Metanephros (tissue), 1 donor: ENCODE measurements around the gene RBMY1J. TPM values are rescaled to one million over a fixed set of nuclear protein-coding genes. Genes with fewer than 3 reads are reported as not detected.

Experiments
- total RNA-seq: library from RNA; depleted of rRNA; stranded (reverse); fragments of >200 nt; gene quantifications from one replicate; pipeline ENCODE4 v1.2.3, GENCODE V29; 2014

RBMY1J gene
- not detected for total RNA-seq

DNA sequence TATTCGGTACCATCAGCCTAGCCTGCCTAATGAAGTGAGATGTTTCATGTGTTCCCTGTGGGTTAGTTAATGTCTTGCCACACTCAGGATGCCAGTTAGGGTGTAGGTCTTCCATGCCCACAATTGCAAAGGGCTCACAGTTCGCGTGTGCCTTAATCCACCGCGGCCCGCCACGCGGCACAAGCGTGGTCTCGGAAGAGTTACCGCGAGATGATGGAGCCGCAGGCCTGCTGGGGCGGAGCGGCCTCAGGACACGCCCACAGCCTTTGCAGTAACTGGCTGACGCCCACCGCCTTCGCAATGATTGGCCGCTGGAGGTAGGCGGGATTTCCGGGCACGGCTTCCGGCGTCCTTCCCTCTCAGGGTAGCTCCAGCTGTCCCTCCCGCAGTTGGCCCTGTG lies at the start of gene RBMY1J:
RBMY1J (plus strand) TSS at position 301 of the 400 bp plus-strand sequence. CDS start 2,038 bp downstream, outside the sequence.

Other genes with a start within 250 kb of the RBMY1J start
- gene RBMY1F, start 220.5 kb upstream of the RBMY1J start, total RNA-seq = not detected